ENCODE measurements around the gene UNC50.

DNA sequence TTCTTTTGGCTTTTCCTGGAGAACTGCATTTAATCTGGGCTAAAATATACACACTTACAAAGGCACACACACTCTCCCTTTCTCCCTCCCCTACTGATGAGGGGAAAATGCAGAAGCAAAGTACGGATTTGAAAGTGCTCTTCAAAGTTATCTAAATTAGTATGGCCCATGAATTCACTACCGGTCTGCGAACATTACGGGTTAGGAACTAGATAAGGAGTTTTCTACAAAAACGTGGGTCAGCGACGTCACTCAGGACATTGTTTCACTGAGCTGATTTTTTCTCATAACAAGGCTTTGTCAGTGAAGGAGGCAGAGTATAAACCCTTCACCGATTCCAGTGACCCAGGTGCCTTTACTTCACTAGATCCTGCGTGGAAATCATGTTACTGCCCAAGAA lies 47.4 kb upstream of the UNC50 start:
- TF ChIP-seq, protein P1, sequence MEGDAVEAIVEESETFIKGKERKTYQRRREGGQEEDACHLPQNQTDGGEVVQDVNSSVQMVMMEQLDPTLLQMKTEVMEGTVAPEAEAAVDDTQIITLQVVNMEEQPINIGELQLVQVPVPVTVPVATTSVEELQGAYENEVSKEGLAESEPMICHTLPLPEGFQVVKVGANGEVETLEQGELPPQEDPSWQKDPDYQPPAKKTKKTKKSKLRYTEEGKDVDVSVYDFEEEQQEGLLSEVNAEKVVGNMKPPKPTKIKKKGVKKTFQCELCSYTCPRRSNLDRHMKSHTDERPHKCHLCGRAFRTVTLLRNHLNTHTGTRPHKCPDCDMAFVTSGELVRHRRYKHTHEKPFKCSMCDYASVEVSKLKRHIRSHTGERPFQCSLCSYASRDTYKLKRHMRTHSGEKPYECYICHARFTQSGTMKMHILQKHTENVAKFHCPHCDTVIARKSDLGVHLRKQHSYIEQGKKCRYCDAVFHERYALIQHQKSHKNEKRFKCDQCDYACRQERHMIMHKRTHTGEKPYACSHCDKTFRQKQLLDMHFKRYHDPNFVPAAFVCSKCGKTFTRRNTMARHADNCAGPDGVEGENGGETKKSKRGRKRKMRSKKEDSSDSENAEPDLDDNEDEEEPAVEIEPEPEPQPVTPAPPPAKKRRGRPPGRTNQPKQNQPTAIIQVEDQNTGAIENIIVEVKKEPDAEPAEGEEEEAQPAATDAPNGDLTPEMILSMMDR (IDR thresholded peaks at IDR 0.05), result no peak
- TF ChIP-seq POLR2AphosphoS5 (IDR thresholded peaks at IDR 0.05) (no peak), POLR2A (IDR thresholded peaks at IDR 0.05) (no peak)
